OCI-LY1 (cell line): ENCODE measurements around the gene PSTPIP1.

ENCODE experiments used
- CTCF ChIP-seq: fragments of 200-600 bp; sonication (generic), shearing (Covaris generic); IDR thresholded peaks from 2 replicates; pipeline ENCODE4 v1.5.1; 2017; ENCODE audit warnings: mild to moderate bottlenecking, antibody characterized with exemption, low read length, moderate library complexity, mixed read lengths
- EZH2 ChIP-seq: fragments of 200-600 bp; sonication (generic), shearing (Covaris generic); IDR thresholded peaks from 2 replicates; pipeline ENCODE4 v1.8.0; 2017; ENCODE audit warnings: borderline replicate concordance, mixed run types, mild to moderate bottlenecking, antibody characterized with exemption, low read length, moderate library complexity, mixed read lengths

GRCh38 chr15:77001966-77002365, 7.0 kb downstream of the PSTPIP1 start:
- TF ChIP-seq CTCF (no peak), EZH2 (no peak)
